ENCODE data around the gene DLX2.

DLX2 gene

DNA sequence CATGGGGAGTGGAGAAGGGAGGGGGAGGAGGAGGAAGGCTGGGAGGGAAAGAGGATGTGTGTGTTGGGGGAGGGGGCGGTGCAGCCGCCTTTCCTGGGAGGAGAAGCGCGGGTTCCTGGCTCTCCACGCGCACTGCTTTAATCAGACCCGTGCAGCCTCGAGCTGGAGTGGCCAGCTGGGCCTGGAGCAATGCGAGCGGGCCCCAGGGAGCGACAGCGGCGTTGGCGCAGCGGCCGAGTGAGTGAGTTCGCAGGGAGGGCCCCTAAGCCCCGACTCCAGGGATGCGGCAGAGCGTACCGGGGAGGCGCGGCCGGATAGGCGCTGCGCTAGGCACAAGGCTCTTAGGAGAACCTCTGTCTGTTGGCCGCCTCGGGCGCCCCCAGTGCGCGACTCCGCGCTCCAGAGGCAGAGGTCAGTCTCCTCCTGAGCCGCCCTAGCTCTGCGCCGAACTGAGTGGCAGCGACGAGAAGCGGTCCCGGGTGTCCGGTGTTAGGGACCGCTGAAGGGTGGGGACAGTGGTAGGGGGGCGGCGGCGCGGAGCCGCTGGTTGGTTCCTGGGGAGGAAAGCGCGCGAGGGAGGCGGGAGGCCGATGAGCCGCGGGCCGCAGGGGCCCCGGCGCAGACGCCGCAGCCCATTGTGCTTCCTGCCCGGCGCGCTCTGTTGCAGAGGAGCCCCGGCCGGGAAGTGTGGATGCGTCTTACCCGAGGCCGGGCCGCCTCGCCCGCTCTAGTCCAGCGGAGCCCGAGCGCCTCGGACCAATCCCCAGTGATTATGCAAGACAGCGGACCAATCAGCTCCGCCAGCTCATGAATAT, 17.8 kb downstream of the DLX2 start:
- peak; percentile 99 for DNase-seq (ENCODE audit: low read depth)
- peaks cover 87% of the 10 kb centered on the region for H3K27me3 ChIP-seq (replicated peaks; ENCODE audit: control insufficient read depth, insufficient read depth, low read length)
- peak overlapping the region; percentile 75 for H3K4me3 ChIP-seq (ENCODE audit: low read length)
- peaks cover 11% of the 10 kb centered on the region for H3K4me1 ChIP-seq (ENCODE audit: control insufficient read depth, insufficient read depth, low read length)
- H3K36me3 ChIP-seq (ENCODE audit: control insufficient read depth, insufficient read depth, low read length, severe bottlenecking) = no peaks in the 10 kb centered on the region
- H3K9ac ChIP-seq (ENCODE audit: low read length) = peak overlapping the region; percentile 26
- H3K9me3 ChIP-seq (ENCODE audit: control insufficient read depth, low read length) = peaks cover 3% of the 10 kb centered on the region

- H3K36me3 ChIP-seq (ENCODE audit: control insufficient read depth, insufficient read depth, low read length, severe bottlenecking) = no peaks in the 10 kb centered on the region
- H3K9ac ChIP-seq (ENCODE audit: low read length) = no peak overlapping the region
- H3K4me1 ChIP-seq (ENCODE audit: control insufficient read depth, insufficient read depth, low read length) = peaks cover 11% of the 10 kb centered on the region
- H3K27me3 ChIP-seq (replicated peaks; ENCODE audit: control insufficient read depth, insufficient read depth, low read length) = peaks cover 81% of the 10 kb centered on the region
- peak; percentile 43 for DNase-seq (ENCODE audit: low read depth)
- peak overlapping the region; percentile 75 for H3K4me3 ChIP-seq (ENCODE audit: low read length)
- H3K9me3 ChIP-seq (ENCODE audit: control insufficient read depth, low read length) = peaks cover 3% of the 10 kb centered on the region
Observed at GRCh38 chr2:172084395-172084644, 18.4 kb downstream of the DLX2 start.

DNA sequence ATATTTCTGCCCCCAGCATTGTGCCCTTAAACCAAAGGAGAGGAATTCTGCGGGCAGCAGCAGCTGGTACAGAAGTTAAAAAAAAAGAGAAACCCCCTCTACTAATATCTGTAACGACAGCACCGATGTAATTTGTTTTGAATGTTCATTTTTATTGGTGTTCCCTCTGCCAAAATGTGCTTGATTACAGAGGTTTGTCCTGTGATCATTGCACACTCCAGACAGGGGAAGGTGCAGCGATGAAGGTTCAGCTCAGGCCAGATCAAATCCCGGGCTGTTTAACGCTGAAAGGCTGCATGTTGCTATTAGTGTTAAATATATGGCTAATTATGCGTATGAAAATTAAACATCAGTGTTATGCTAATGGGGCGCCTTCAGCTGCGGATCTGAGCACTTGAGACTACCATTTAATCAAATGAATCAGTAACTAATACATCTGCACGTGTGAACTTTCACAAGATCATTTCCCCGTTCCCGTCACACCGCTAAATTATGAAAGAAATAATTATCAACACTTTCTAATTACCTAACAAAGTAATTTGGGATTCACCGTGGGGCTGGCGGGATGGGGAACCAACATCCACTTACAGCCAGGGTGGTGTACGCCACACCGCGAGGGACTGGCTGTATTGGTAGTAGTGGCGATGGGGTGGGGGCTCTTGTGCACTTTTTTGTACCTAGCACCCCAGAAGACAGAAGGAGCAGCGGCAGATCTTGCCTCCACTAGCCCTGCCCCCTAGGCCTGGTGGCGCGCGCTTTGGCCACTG, 18.9 kb downstream of the DLX2 start:
- Histone ChIP-seq H3K27me3 (replicated peaks; ENCODE audit: control insufficient read depth, insufficient read depth, low read length) (peaks cover 76% of the 10 kb centered on the region), H3K9me3 (ENCODE audit: control insufficient read depth, low read length) (peaks cover 3% of the 10 kb centered on the region), H3K36me3 (ENCODE audit: control insufficient read depth, insufficient read depth, low read length, severe bottlenecking) (no peaks in the 10 kb centered on the region), H3K9ac (ENCODE audit: low read length) (no peak overlapping the region), H3K4me3 (ENCODE audit: low read length) (peak overlapping the region; percentile 27), H3K4me1 (ENCODE audit: control insufficient read depth, insufficient read depth, low read length) (peaks cover 11% of the 10 kb centered on the region)
- DNase-seq (ENCODE audit: low read depth) = no peak

- peaks cover 69% of the 10 kb centered on the region for H3K27me3 ChIP-seq (replicated peaks; ENCODE audit: control insufficient read depth, insufficient read depth, low read length)
- peaks cover 11% of the 10 kb centered on the region for H3K4me1 ChIP-seq (ENCODE audit: control insufficient read depth, insufficient read depth, low read length)
- peak overlapping the region; percentile 27 for H3K4me3 ChIP-seq (ENCODE audit: low read length)
- peaks cover 3% of the 10 kb centered on the region for H3K9me3 ChIP-seq (ENCODE audit: control insufficient read depth, low read length)
- no peak overlapping the region for H3K9ac ChIP-seq (ENCODE audit: low read length)
- no peaks in the 10 kb centered on the region for H3K36me3 ChIP-seq (ENCODE audit: control insufficient read depth, insufficient read depth, low read length, severe bottlenecking)
- peak; percentile 22 for DNase-seq (ENCODE audit: low read depth)
Observed at GRCh38 chr2:172082944-172083627, 19.6 kb downstream of the DLX2 start.

GRCh38 chr2:172082105-172082943, 20.4 kb downstream of the DLX2 start:
- no peak overlapping the region for H3K4me3 ChIP-seq (ENCODE audit: low read length)
- H3K27me3 ChIP-seq (replicated peaks; ENCODE audit: control insufficient read depth, insufficient read depth, low read length) = peaks cover 61% of the 10 kb centered on the region
- peaks cover 11% of the 10 kb centered on the region for H3K4me1 ChIP-seq (ENCODE audit: control insufficient read depth, insufficient read depth, low read length)
- DNase-seq (ENCODE audit: low read depth) = no peak
- H3K9ac ChIP-seq (ENCODE audit: low read length) = no peak overlapping the region
- H3K9me3 ChIP-seq (ENCODE audit: control insufficient read depth, low read length) = no peaks in the 10 kb centered on the region
- H3K36me3 ChIP-seq (ENCODE audit: control insufficient read depth, insufficient read depth, low read length, severe bottlenecking) = no peaks in the 10 kb centered on the region

DNA sequence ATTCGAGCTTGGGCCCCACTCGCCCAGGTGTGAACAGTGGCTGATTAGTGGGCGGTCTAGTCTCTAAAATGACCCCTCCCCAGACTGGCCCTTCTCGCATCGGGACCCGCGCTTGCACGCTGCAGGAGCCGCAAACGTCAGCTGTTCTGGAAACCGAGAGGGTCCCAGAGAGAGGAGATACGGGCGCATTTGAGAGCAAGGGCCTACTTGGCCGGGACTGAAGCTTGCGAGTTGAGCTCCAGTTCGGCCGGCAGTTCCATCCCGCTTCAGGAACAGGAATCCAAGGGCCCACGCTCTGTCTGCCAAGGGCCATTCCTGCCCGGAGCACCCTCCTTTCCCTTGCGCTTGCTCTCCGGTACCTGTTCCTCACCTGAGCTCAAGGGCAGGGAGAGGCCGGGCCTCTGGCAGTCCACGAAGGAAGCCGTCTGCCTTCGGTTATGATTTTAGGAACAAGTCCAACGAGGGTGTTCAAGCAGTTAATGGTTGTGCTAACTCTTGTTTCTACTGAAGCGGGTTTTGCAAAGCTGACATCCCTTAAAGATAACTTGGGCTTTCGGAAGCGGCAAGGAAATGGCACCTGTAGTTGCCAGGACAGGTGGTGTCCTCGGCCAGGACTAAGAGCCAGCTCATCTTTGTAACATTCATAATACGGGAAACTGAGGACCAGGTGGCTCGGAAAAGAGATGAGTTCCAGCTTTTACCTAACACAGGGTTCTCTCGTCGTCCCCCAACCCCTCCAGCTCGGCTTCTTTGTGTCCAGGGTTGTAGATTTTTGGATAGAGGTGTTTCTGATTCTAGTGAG, 21.3 kb downstream of the DLX2 start:
- H3K4me3 ChIP-seq (ENCODE audit: low read length) = no peak overlapping the region
- no peaks in the 10 kb centered on the region for H3K36me3 ChIP-seq (ENCODE audit: control insufficient read depth, insufficient read depth, low read length, severe bottlenecking)
- no peaks in the 10 kb centered on the region for H3K9me3 ChIP-seq (ENCODE audit: control insufficient read depth, low read length)
- H3K4me1 ChIP-seq (ENCODE audit: control insufficient read depth, insufficient read depth, low read length) = peaks cover 11% of the 10 kb centered on the region
- DNase-seq (ENCODE audit: low read depth) = no peak
- no peak overlapping the region for H3K9ac ChIP-seq (ENCODE audit: low read length)
- H3K27me3 ChIP-seq (replicated peaks; ENCODE audit: control insufficient read depth, insufficient read depth, low read length) = peaks cover 52% of the 10 kb centered on the region

DNA sequence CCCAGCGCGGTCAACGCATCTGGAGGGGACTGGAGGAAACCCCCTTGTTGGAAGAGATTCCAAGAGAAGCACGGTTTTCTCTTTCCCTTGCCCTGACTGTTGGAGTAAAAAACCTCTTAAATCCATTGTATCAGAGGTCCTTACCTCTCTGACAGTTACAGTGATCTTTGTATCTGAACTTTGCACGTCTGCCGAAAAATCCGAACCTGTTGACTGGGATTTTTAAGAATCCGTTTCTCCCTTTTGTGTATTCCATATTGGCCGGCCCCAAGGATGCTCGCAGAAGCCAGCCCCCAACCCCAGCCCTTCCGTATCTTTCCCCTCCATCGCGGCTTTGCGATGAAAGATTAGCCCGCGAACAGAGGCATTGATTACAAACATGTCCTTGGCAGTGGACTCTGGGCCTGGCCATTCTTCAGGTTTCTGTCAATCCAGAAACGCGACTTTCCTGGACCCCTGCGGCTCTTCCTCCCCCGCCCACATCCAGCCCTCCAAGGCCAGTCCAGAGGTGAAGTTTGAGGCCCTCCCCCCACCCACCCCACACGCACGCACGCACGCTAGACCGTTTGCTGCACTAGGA, 22.0 kb downstream of the DLX2 start:
- no peak overlapping the region for H3K4me3 ChIP-seq (ENCODE audit: low read length)
- no peak overlapping the region for H3K9ac ChIP-seq (ENCODE audit: low read length)
- H3K4me1 ChIP-seq (ENCODE audit: control insufficient read depth, insufficient read depth, low read length) = peaks cover 10% of the 10 kb centered on the region
- no peak for DNase-seq (ENCODE audit: low read depth)
- peaks cover 45% of the 10 kb centered on the region for H3K27me3 ChIP-seq (replicated peaks; ENCODE audit: control insufficient read depth, insufficient read depth, low read length)
- H3K9me3 ChIP-seq (ENCODE audit: control insufficient read depth, low read length) = no peaks in the 10 kb centered on the region
- H3K36me3 ChIP-seq (ENCODE audit: control insufficient read depth, insufficient read depth, low read length, severe bottlenecking) = no peaks in the 10 kb centered on the region

- Histone ChIP-seq H3K27me3 (replicated peaks; ENCODE audit: control insufficient read depth, insufficient read depth, low read length) (peaks cover 40% of the 10 kb centered on the region), H3K4me3 (ENCODE audit: low read length) (no peak overlapping the region)
Observed at GRCh38 chr2:172079838-172080640, 22.7 kb downstream of the DLX2 start.

GRCh38 chr2:172079416-172079815, 23.3 kb downstream of the DLX2 start:
- Histone ChIP-seq H3K4me1 (ENCODE audit: control insufficient read depth, insufficient read depth, low read length) (peaks cover 6% of the 10 kb centered on the region), H3K9me3 (ENCODE audit: control insufficient read depth, low read length) (no peaks in the 10 kb centered on the region), H3K36me3 (ENCODE audit: control insufficient read depth, insufficient read depth, low read length, severe bottlenecking) (no peaks in the 10 kb centered on the region), H3K9ac (ENCODE audit: low read length) (no peak overlapping the region), H3K4me3 (ENCODE audit: low read length) (no peak overlapping the region), H3K27me3 (replicated peaks; ENCODE audit: control insufficient read depth, insufficient read depth, low read length) (peaks cover 40% of the 10 kb centered on the region)
- no peak for DNase-seq (ENCODE audit: low read depth)

More at GRCh38 chr2:172079838-172080640, 22.7 kb downstream of the DLX2 start:
- H3K36me3 ChIP-seq (ENCODE audit: control insufficient read depth, insufficient read depth, low read length, severe bottlenecking) = no peaks in the 10 kb centered on the region
- peaks cover 6% of the 10 kb centered on the region for H3K4me1 ChIP-seq (ENCODE audit: control insufficient read depth, insufficient read depth, low read length)
- no peaks in the 10 kb centered on the region for H3K9me3 ChIP-seq (ENCODE audit: control insufficient read depth, low read length)
- DNase-seq (ENCODE audit: low read depth) = no peak
- no peak overlapping the region for H3K9ac ChIP-seq (ENCODE audit: low read length)

Data from adipocyte (in vitro differentiated cells).